GM18519 (cell line): ENCODE results near the gene ADAMTS12.

Experiments
- ATAC-seq: cut with Tn5 transposase; IDR thresholded peaks from one replicate; pipeline ENCODE4 v1.9.1; 2021; ENCODE audit warnings: mild to moderate bottlenecking, moderate library complexity; ENCODE audit not compliant: unreplicated experiment, low FRiP score

Gene ADAMTS12

DNA sequence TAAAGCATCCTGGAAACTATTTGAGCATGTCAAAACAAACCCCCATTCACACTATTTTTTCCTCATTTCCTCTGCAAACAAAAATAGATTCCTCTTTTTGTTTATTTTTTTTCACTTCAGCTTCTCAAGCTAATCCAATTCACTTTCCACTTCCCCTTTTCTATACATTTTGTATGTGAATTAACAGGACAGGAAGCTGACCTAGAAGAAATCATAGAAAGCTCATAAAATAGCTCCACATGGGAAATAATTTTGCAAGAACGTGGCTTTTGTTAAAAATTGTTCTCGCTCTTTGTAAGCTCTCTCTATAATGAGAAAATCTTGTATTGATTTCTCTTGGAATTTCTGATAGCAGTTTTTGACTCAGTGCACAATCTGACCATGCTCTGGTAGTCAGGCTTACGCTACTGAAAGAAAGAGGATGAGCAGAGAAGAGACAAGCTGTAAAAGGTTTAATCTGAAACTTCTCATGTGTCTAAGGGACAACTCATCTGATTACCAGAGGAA lies 215.8 kb downstream of the ADAMTS12 start:
- ATAC-seq, result peak; percentile 59

DNA sequence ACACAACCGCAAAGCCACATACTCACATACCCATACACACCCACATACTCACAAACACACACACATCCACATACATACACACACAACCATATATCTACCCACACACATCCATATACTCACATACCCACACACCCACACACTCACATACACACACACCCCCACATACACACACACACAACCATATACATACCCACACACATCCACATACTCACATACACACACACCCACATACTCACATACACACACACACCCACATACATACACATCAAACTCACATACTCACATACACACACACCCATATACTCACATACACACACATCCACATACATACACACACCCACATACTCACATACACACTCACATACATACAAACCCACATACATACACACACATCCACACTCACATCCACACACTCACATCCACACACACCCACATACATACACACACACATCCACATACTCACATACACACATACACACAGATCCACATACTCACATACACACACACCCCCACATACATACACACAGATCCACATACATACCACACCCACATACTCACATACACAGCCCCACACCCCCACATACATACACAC lies 220.0 kb downstream of the ADAMTS12 start:
- ATAC-seq, result no peak

GRCh38 chr5:33662722-33663427 lies 228.9 kb downstream of the ADAMTS12 start:
- ATAC-seq, result no peak

GRCh38 chr5:33659526-33660169 lies 232.1 kb downstream of the ADAMTS12 start:
- no peak for ATAC-seq

- ATAC-seq, result no peak
Observed at GRCh38 chr5:33657804-33658440, 233.9 kb downstream of the ADAMTS12 start.

GRCh38 chr5:33657176-33657575 lies 234.6 kb downstream of the ADAMTS12 start:
- no peak for ATAC-seq

- no peak for ATAC-seq
Observed at GRCh38 chr5:33650911-33651310, 240.9 kb downstream of the ADAMTS12 start.

- ATAC-seq, result no peak
Observed at GRCh38 chr5:33649549-33650482, 242.0 kb downstream of the ADAMTS12 start.

DNA sequence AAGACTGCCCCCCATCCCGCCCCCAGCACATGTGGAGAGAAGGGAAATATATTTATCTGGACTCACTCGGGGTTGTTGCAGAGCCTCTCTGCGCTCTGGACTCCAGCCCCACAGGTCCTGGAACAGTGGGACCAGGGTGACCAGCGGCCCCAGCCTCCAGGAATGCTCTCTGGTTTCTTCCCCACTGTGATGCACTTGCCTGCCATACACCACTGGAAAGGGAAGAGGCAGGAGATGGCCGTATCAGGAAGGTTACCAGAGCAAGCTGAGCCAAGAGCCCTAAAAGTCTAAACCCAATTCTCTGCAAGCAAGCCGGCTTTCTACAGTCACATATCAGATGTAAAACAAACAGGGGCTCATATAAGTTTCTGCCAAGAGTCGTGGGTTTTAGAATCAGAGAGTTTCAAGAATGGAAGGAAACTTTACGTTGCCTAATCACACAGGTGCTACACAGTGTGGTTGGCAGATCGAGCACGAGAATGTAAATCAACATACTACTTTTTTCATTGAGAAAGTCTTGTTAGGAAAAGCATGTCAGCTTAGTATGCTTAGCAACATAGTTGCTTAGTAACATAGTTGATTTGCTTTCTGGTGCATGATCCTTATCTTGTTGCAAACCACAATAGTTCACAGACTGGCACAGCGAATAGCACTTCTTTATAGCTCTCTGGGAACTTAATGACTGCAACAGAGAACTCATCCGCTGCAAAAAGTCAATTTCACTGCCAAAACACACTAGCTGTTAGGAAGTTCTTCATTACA lies 249.9 kb downstream of the ADAMTS12 start:
- peak; percentile 85 for ATAC-seq

GRCh38 chr5:33639474-33639873 lies 252.3 kb downstream of the ADAMTS12 start:
- no peak for ATAC-seq

DNA sequence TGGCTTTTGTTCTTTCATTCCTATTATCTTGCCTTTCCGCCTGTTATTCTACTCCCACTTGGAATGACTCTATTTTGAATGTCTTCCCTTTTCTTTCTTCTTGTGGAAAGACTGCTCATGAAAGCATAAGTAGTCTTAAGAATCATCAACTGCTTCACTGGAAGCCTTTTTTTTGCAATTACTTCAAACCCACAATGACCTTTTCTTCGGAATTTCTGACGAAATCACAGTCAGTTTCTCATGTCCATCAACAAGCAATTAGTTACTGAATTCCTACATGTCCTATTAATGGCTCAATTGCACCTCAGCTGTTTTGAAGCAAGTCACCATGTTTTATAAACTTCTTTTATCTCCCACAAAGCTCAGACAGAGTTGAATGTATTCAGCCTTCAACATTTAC lies 254.8 kb downstream of the ADAMTS12 start:
- no peak for ATAC-seq

GRCh38 chr5:33635582-33635981 lies 256.2 kb downstream of the ADAMTS12 start:
- ATAC-seq, result no peak

DNA sequence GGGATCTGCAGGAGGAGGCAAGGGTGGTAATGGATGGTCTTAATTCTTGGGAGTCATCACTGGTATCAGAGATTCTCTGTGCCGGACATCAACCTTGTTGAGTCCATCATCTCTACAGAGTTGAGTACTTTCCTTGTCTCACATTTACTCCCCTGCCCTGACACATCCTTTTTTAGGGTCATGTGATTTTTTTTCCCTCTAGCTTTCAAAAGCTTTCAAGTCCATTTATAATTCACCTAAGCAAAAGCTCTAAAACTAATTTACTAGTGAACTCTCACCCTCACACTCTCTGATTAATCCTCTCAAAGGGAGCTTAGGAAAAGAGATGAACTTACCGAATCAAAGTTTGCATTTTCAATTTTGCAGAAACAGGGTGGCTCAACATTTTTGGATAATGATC lies 258.1 kb downstream of the ADAMTS12 start:
- no peak for ATAC-seq

DNA sequence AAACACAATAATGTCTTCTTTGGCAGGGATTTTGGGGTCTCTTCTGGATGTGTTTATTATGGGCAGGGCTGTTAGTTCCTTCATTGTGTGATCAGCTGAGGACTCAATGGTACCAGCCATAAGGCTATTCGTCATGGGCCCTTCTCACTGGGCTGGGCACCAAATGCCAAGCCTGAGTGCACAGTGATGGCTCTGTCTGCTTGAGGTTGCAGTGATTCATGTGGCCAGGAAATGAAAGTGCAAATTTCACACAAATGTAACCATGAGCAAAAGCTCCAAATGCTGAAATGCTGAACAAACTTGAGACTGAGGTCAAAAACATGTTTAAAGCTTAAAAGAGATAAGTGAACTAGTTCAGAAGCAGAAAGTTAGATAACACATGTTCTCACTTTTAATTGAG lies 260.0 kb downstream of the ADAMTS12 start:
- peak; percentile 95 for ATAC-seq

- no peak for ATAC-seq
Observed at GRCh38 chr5:33631139-33631538, 260.7 kb downstream of the ADAMTS12 start.

GRCh38 chr5:33629999-33630398 lies 261.8 kb downstream of the ADAMTS12 start:
- no peak for ATAC-seq

- no peak for ATAC-seq
Observed at GRCh38 chr5:33628796-33629195, 263.0 kb downstream of the ADAMTS12 start.

- ATAC-seq, result no peak
Observed at GRCh38 chr5:33621514-33621913, 270.3 kb downstream of the ADAMTS12 start.

- ATAC-seq, result no peak
Observed at GRCh38 chr5:33614039-33614438, 277.8 kb downstream of the ADAMTS12 start.
